Spleen (tissue), 11 donors: Measurements from ENCODE around the gene LRFN5. TPM values are rescaled to one million over a fixed set of nuclear protein-coding genes. Genes with fewer than 3 reads are reported as not detected.
"Not testable (repeated sequence)": the region's sequence is repeated elsewhere in the genome, so short reads cannot be mapped to it uniquely, and the experiment has no call there.

ENCODE experiments used
- DNase-seq: peaks from one replicate; pipeline ENCODE4 v3.0.0-alpha.2; 2020
- H3K27ac ChIP-seq, 8 donors: fragments of 200-600 bp; sonication (generic) in 7 of 8; 1 replicate in 4 of 8; 2 replicates in 4 of 8; pipeline versions ENCODE4 v1.5.0 to v1.8.0; 2016 to 2021; ENCODE audit warnings: inconsistent platforms in 4 of 8, mild to moderate bottlenecking in 4 of 8, moderate library complexity in 1 of 8
- H3K27me3 ChIP-seq, 7 donors: fragments of 200-600 bp; sonication (generic) in 6 of 7; replicated peaks in 1 of 7; 1 replicate in 4 of 7; 2 replicates in 3 of 7; pipeline versions ENCODE4 v1.5.0 to v1.8.0; 2016 to 2021; ENCODE audit warnings: inconsistent platforms in 3 of 7, mild to moderate bottlenecking in 1 of 7
- H3K36me3 ChIP-seq, 6 donors: fragments of 200-600 bp; sonication (generic) in 5 of 6; 1 replicate in 4 of 6; 2 replicates in 2 of 6; pipeline versions ENCODE4 v1.5.0 to v1.8.0; 2016 to 2021; ENCODE audit warnings: inconsistent platforms in 2 of 6
- H3K4me1 ChIP-seq, 6 donors: fragments of 200-600 bp; sonication (generic) in 5 of 6; 1 replicate in 3 of 6; 2 replicates in 3 of 6; pipeline versions ENCODE4 v1.5.0 to v1.8.0; 2016 to 2021; ENCODE audit warnings: inconsistent platforms in 3 of 6
- H3K4me3 ChIP-seq, 8 donors: fragments of 200-600 bp; sonication (generic) in 7 of 8; 1 replicate in 4 of 8; 2 replicates in 4 of 8; pipeline versions ENCODE4 v1.5.0 to v1.8.0; 2016 to 2021; ENCODE audit warnings: inconsistent platforms in 4 of 8, mild to moderate bottlenecking in 4 of 8, moderate library complexity in 2 of 8
- H3K9me3 ChIP-seq, 8 donors: fragments of 200-600 bp; sonication (generic) in 7 of 8; 1 replicate in 4 of 8; 2 replicates in 4 of 8; pipeline versions ENCODE4 v1.5.0 to v1.8.0; 2016 to 2021; ENCODE audit warnings: inconsistent platforms in 4 of 8
- CTCF ChIP-seq, 11 experiments: fragments of 200-600 bp in 7 of 11; fragments of 450-650 bp in 4 of 11; sonication (generic) in 4 of 11; IDR thresholded peaks in 8 of 11; conservative IDR thresholded peaks in 3 of 11; 1 replicate in 7 of 11; 2 replicates in 4 of 11; pipeline versions ENCODE4 v1.4.0 to v1.8.0; 2016 to 2021; ENCODE audit warnings: antibody characterized with exemption in 11 of 11, inconsistent platforms in 4 of 11, mild to moderate bottlenecking in 1 of 11
- POLR2A ChIP-seq, 3 donors: fragments of 450-650 bp; IDR thresholded peaks; one replicate each; pipeline ENCODE4 v1.5.1; 2017; ENCODE audit warnings: antibody characterized with exemption in 3 of 3, mild to moderate bottlenecking in 1 of 3
- POLR2AphosphoS5 ChIP-seq, 3 donors: sonication (generic); formaldehyde crosslinking; IDR thresholded peaks; one replicate each; pipeline ENCODE4 v1.5.1; 2017; ENCODE audit warnings: antibody characterized with exemption in 3 of 3
- WGBS, 5 donors: extraction: QIAGEN DNeasy Blood & Tissue Kit in 3 of 5; methylation state at CpG; one replicate each; pipeline versions ENCODE4 v1.1.5 to v1.1.7; 2013 to 2018; 5-methylcytosine and 5-hydroxymethylcytosine counted together
- intact Hi-C: fragments of 100-400 bp; cut with DNase I; formaldehyde crosslinking; loops from one replicate; pipeline ENCODE4 v1.15.0; 2023; ENCODE audit warnings: low total_unique reads
- polyA plus RNA-seq, 3 donors: library from polyadenylated mRNA; stranded (reverse); fragments of 200-250 nt; gene quantifications; one replicate each; pipeline ENCODE4 v1.2.1, GENCODE V29; 2013
- total RNA-seq, 7 donors: library from RNA; depleted of rRNA in 3 of 7; stranded (reverse); fragments of >200 nt in 3 of 7; fragmentation: NEBNext Ultra II Directional in 4 of 7; extraction: Animal tissue kit (Norgen Biotek cat#: 25700) in 4 of 7; gene quantifications; one replicate each; pipeline versions ENCODE4 v1.1.0 to v1.2.1, GENCODE V29; 2016 to 2021
- donor health status: healthy with polysubstance abuse.
- donor health status: DM: no; HTN: no; CAD: no; lungs with moderate emphysema.
- donor health status: DM: no; HTN: no; CAD: no.
- donor health status: Bipolar disorder and iron deficiency.
- donor health status: healthy.
- donor health status: DM: no; HTN: no; CAD: no.
- donor health status: DM: yes; HTN: yes; CAD: no.

LRFN5 gene
- total and polyA plus RNA-seq, 10 donors = 0.08 to 3.0 (median 1.4) TPM

GRCh38 chr14:41570415-41571155, 36.1 kb upstream of the LRFN5 start:
- Histone ChIP-seq H3K27me3 (no peaks in the 10 kb centered on the region), H3K36me3 (no peaks in the 10 kb centered on the region), H3K9me3 (peaks cover 0 to 9% (median 0%) of the 10 kb centered on the region in 8 donors), H3K4me1 (no peaks in the 10 kb centered on the region), H3K4me3 (no peak overlapping the region), H3K27ac (no peak overlapping the region)
- no peak for DNase-seq
- TF ChIP-seq CTCF (IDR thresholded peaks at IDR 0.05 in 8 of 11, conservative IDR thresholded peaks at IDR 0.05 in 3 of 11) = no peak
- no peak for TF ChIP-seq POLR2AphosphoS5 (IDR thresholded peaks at IDR 0.05)
- no peak for TF ChIP-seq POLR2A (IDR thresholded peaks at IDR 0.05)
- intact Hi-C loops = no loop called here
- 59 to 70% (median 63%) methylated on average over 5 of the region's 5 CpGs for WGBS, 5 donors

- Histone ChIP-seq H3K27me3 (no peaks in the 10 kb centered on the region), H3K4me1 (no peaks in the 10 kb centered on the region), H3K4me3 (no peak overlapping the region), H3K36me3 (no peaks in the 10 kb centered on the region), H3K9me3 (no peaks in the 10 kb centered on the region), H3K27ac (no peak overlapping the region)
- no peak for DNase-seq
- TF ChIP-seq POLR2A (IDR thresholded peaks at IDR 0.05) (no peak), CTCF (IDR thresholded peaks at IDR 0.05 in 8 of 11, conservative IDR thresholded peaks at IDR 0.05 in 3 of 11) (no peak), POLR2AphosphoS5 (IDR thresholded peaks at IDR 0.05) (no peak)
- intact Hi-C loops = no loop called here
Measured at GRCh38 chr14:41586237-41586636, 20.4 kb upstream of the LRFN5 start.

GRCh38 chr14:41597647-41598046, 9.0 kb upstream of the LRFN5 start:
- H3K9me3 ChIP-seq = no peaks in the 10 kb centered on the region
- no peak overlapping the region for H3K4me3 ChIP-seq
- H3K4me1 ChIP-seq = peaks cover 0 to 6% (median 0%) of the 10 kb centered on the region in 6 donors
- intact Hi-C loops = no loop called here
- 91 to 98% (median 97%) methylated on average over 21 to 25 of the region's 25 CpGs for WGBS, 5 donors
- no peaks in the 10 kb centered on the region for H3K36me3 ChIP-seq
- H3K27ac ChIP-seq = no peak overlapping the region
- DNase-seq = no peak
- no peak for TF ChIP-seq POLR2A (IDR thresholded peaks at IDR 0.05)
- no peak for TF ChIP-seq CTCF (IDR thresholded peaks at IDR 0.05 in 8 of 11, conservative IDR thresholded peaks at IDR 0.05 in 3 of 11)
- no peak for TF ChIP-seq POLR2AphosphoS5 (IDR thresholded peaks at IDR 0.05)
- peaks cover 0 to 12% (median 0%) of the 10 kb centered on the region in 7 donors for H3K27me3 ChIP-seq

- H3K4me1 ChIP-seq, H3K36me3 ChIP-seq, H3K4me3 ChIP-seq, DNase-seq, H3K27ac ChIP-seq, H3K9me3 ChIP-seq, intact Hi-C loops: not testable (repeated sequence)
- WGBS, 5 donors = 68 to 89% (median 83%) methylated on average over 6 of the region's 6 CpGs
- H3K27me3 ChIP-seq = peaks cover 0 to 28% (median 0%) of the 10 kb centered on the region in 7 donors
Measured at GRCh38 chr14:41599805-41600385, 6.8 kb upstream of the LRFN5 start.
